Osteocyte (in vitro differentiated cells): ENCODE measurements around the gene FNBP1. TPM values are rescaled to one million over a fixed set of nuclear protein-coding genes. Genes with fewer than 3 reads are reported as not detected.

Experiments used
- DNase-seq: peaks from one replicate; pipeline ENCODE4 v3.0.0; 2021; ENCODE audit warnings: mixed read lengths; ENCODE audit not compliant: unreplicated experiment; ENCODE audit errors: extremely low spot score
- H3K27ac Mint-ChIP-seq: one replicate; pipeline ENCODE4 v1.8.0; 2021; ENCODE audit warnings: mild to moderate bottlenecking, mixed read lengths; ENCODE audit not compliant: unreplicated experiment
- H3K27me3 Mint-ChIP-seq: one replicate; pipeline ENCODE4 v1.8.0; 2021; ENCODE audit warnings: mixed read lengths; ENCODE audit not compliant: unreplicated experiment
- H3K36me3 Mint-ChIP-seq: one replicate; pipeline ENCODE4 v1.8.0; 2021; ENCODE audit warnings: mixed read lengths; ENCODE audit not compliant: unreplicated experiment
- H3K4me1 Mint-ChIP-seq: one replicate; pipeline ENCODE4 v1.8.0; 2021; ENCODE audit warnings: mixed read lengths; ENCODE audit not compliant: unreplicated experiment
- H3K4me3 Mint-ChIP-seq: one replicate; pipeline ENCODE4 v1.8.0; 2021; ENCODE audit warnings: mild to moderate bottlenecking, moderate library complexity, mixed read lengths; ENCODE audit not compliant: unreplicated experiment
- H3K9me3 Mint-ChIP-seq: one replicate; pipeline ENCODE4 v1.8.0; 2021; ENCODE audit warnings: mixed read lengths; ENCODE audit not compliant: unreplicated experiment
- total RNA-seq: library from RNA; stranded (reverse); gene quantifications from 2 replicates; pipeline ENCODE4 v1.2.1, GENCODE V29; 2021
- TF ChIP-seq, protein P1 (sequence below): fragments of 200-600 bp; sonication (generic); IDR thresholded peaks from 2 replicates; pipeline ENCODE4 v1.5.0; 2021; ENCODE audit warnings: antibody characterized with exemption, mild to moderate bottlenecking, moderate library complexity

FNBP1 gene
- total RNA-seq, 1 donor from 2014 or later: 62.2 TPM

DNA sequence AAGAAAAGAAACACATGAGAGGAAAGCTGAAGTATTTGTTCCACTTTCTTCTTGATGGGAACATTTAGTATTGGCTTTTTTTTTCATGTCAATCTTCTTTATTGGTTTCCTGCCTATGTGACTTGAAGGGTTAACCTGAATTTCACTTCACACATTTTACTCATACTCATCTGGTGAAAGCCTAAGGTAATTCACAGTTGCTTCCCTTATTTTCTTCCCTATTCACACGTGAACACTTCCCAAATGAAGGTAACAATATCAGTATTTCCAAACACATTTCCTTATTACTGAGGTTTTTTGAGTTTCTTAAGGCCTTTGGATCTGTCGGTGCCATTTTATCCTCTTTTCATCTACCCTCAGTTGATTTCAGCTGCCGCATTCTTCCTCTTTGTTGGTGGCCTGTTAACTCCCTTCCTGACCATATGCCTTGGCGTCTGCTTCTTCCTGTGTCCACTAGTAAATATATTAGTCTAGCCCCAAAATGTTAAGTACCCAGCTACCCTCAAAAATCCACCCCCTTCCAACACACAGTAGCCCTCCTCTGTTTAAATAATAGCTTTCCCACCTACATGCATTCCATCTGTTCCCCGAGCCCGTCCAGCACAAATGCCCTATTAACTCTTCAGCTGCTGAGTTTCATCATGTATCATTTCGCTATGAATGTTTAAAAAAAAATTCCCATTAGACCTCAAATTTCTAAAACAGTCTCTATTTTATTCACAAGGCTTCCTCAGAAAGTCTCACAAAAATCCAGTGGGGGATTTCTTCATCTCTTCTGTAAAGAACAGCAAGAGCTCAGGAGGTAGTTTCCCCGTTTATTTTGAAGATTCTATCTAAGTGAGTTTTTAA, 110.5 kb downstream of the FNBP1 start:
- Mint-ChIP-seq H3K9me3 (no peaks in the 10 kb centered on the region), H3K27me3 (no peaks in the 10 kb centered on the region), H3K27ac (peak overlapping the region; percentile 89), H3K4me1 (peaks cover 40% of the 10 kb centered on the region), H3K4me3 (peak overlapping the region; percentile 38), H3K36me3 (peaks cover 3% of the 10 kb centered on the region)
- DNase-seq: no peak
- TF ChIP-seq, protein P1, sequence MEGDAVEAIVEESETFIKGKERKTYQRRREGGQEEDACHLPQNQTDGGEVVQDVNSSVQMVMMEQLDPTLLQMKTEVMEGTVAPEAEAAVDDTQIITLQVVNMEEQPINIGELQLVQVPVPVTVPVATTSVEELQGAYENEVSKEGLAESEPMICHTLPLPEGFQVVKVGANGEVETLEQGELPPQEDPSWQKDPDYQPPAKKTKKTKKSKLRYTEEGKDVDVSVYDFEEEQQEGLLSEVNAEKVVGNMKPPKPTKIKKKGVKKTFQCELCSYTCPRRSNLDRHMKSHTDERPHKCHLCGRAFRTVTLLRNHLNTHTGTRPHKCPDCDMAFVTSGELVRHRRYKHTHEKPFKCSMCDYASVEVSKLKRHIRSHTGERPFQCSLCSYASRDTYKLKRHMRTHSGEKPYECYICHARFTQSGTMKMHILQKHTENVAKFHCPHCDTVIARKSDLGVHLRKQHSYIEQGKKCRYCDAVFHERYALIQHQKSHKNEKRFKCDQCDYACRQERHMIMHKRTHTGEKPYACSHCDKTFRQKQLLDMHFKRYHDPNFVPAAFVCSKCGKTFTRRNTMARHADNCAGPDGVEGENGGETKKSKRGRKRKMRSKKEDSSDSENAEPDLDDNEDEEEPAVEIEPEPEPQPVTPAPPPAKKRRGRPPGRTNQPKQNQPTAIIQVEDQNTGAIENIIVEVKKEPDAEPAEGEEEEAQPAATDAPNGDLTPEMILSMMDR: no peak

DNA sequence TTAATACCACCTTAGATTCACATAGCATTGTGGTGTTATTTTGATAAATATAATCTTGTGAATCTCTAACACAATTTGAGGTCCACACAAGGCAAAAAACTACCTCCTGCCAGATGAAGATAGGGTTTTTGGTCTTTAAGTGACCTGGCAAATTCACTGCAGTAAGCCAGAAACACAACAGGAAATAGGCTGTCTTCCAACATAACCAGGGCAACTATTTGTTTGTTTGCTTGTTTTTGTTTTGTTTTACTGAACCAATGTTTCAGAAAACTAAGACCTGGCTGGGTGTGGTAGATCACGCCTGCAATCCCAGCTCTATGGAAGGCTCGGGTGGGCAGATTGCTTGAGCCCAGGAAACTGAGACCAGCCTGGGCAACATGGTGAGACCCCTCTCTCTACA, 112.2 kb downstream of the FNBP1 start:
- peak overlapping the region; percentile 50 for H3K27ac Mint-ChIP-seq
- TF ChIP-seq, protein P1: no peak
- H3K4me1 Mint-ChIP-seq: peaks cover 39% of the 10 kb centered on the region
- no peak overlapping the region for H3K4me3 Mint-ChIP-seq
- H3K9me3 Mint-ChIP-seq: no peaks in the 10 kb centered on the region
- no peak for DNase-seq
- H3K36me3 Mint-ChIP-seq: peaks cover 11% of the 10 kb centered on the region
- H3K27me3 Mint-ChIP-seq: no peaks in the 10 kb centered on the region

DNA sequence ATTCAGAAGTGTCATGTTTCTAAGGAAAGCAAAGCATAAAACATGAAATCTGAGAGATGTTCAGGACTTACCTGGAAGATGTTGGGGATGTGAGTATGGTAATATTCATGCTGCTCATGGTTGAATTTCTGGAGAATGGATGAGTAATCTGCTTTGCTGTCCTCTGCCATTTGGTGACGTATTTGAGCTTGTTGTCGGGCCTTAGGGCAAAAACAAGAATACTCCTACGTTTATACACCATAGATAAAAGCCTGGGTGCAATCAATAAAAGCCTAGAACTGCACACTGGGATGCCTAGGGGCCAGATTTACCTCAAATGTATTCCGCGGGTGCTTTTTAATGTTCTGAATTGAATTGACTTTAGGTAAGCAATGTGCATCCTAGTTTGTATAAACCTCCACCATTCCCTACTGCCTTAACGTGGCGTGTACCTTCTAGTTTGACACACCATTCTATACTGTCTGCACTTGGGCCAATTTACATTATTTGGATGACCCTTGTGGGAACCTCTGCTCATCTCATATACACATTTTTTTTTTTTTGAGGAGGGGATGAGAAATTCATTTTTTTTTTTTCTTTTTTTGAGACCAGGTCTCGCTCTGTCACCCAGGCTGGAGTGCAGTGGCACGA, 113.4 kb downstream of the FNBP1 start:
- Mint-ChIP-seq H3K4me3 (no peak overlapping the region), H3K4me1 (peaks cover 33% of the 10 kb centered on the region), H3K36me3 (peaks cover 11% of the 10 kb centered on the region), H3K27ac (no peak overlapping the region), H3K9me3 (no peaks in the 10 kb centered on the region), H3K27me3 (no peaks in the 10 kb centered on the region)
- TF ChIP-seq, protein P1: no peak
- no peak for DNase-seq

DNA sequence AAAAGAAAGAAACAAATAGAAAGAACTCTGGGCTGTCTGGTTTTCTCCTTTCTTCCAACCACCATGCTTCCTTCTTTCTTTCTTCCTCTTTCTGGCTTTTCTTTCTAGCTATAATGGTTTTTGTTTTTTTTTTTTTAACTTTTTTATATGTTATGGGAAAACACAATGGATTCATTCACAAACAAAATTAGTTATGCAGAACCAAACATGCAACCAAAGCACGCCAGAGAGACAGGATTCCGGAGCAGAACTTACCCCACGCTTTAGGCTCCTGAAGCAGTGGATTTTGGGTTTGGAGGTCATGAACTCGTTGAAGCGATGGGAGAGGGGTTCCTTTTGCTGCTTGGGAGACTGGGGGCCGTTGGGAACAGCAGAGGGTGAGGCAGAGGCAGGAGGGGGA, 119.4 kb downstream of the FNBP1 start:
- Mint-ChIP-seq H3K4me3 (no peak overlapping the region), H3K27ac (no peak overlapping the region), H3K36me3 (peaks cover 36% of the 10 kb centered on the region), H3K9me3 (no peaks in the 10 kb centered on the region), H3K27me3 (no peaks in the 10 kb centered on the region), H3K4me1 (peaks cover 1% of the 10 kb centered on the region)
- no peak for DNase-seq
- TF ChIP-seq, protein P1: no peak

DNA sequence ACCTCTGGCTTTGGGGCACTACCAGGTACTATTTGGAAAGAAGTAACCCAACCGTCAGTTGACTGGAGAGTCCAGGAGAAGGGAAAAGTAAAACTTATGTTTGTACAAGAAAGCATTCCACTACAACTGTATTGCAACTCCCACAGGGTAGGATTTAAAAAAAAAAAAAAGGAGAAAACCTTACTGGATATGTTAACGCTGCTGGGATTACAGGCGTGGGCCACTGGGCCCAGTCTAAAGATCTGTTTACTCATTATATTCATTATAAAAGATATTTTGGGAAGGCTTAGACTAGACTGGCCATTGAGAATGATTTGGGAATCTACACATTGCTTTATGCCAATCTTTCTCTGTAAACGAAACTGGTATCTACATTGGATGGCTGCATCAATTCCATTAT, 121.1 kb downstream of the FNBP1 start:
- peaks cover 40% of the 10 kb centered on the region for H3K36me3 Mint-ChIP-seq
- H3K27me3 Mint-ChIP-seq: no peaks in the 10 kb centered on the region
- no peak for DNase-seq
- H3K27ac Mint-ChIP-seq: no peak overlapping the region
- H3K9me3 Mint-ChIP-seq: no peaks in the 10 kb centered on the region
- peaks cover 1% of the 10 kb centered on the region for H3K4me1 Mint-ChIP-seq
- TF ChIP-seq, protein P1: no peak
- no peak overlapping the region for H3K4me3 Mint-ChIP-seq
